CD4-positive, alpha-beta T cell treated with Interferon alpha-2 for 1 hour (primary cell): Measurements from ENCODE around the gene LAPTM5.
"Not testable (repeated sequence)": the region's sequence is repeated elsewhere in the genome, so short reads cannot be mapped to it uniquely, and the experiment has no call there.

Experiments
- DNase-seq, 2 donors: peaks; one replicate each; pipeline ENCODE4 v3.0.0-alpha.2; 2020 to 2022

Gene LAPTM5

DNA sequence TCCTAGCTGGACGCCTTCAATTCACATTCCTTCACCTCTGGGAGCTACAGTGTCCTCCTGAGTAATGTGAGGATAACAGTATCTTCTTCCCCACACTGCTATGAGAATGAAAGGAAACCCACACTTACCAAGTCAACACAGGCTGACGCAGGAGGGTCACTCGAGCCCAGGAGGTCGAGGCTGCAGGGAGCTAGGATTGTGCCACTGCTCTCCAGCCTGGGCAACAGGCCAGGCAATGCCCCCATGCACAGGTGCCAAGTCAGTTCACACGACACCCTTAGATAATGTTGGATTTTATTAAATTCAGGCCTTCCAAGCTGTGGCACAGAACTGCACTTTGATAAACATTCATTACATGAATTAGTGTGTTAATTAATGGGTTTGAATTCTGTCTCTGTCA is 66.1 kb downstream of the LAPTM5 start:
- no peak for DNase-seq

DNA sequence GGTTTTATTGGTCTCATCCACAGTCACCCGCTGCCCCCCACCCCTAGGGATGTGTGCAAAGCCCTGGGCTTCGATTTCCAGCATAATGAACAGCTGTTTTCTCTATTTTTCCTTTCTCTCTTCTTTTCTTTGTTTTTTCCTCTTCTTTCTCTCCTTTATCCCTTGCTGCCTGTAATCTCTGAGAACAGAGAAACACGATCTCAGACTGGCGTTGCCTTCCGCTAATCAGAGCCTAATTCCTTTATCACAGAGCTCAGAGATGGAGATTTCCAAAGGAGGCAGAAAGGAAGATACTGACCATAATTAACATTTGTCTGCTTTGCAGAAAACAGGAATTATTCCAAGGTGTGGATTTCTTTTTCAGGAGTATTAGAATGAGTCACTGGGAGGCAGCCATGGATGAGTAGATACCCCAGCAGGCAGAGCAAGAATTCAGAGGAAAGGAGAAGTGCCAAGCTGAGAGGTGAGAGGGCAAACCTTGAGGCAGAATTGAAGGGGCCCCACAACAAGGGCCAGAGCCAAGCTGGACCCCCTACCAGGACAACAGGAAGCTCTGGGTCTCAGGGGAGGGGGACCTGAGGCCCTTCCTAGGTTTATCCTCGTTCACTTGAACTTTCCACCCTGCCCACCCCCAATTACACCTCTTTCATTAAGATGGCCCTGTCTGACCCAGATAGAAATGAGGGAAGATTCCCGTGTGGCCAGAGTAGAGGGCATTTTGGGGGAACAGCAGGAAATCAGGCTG is 67.5 kb downstream of the LAPTM5 start:
- DNase-seq = no peak

GRCh38 chr1:30688920-30689794 is 68.4 kb downstream of the LAPTM5 start:
- no peak for DNase-seq

DNA sequence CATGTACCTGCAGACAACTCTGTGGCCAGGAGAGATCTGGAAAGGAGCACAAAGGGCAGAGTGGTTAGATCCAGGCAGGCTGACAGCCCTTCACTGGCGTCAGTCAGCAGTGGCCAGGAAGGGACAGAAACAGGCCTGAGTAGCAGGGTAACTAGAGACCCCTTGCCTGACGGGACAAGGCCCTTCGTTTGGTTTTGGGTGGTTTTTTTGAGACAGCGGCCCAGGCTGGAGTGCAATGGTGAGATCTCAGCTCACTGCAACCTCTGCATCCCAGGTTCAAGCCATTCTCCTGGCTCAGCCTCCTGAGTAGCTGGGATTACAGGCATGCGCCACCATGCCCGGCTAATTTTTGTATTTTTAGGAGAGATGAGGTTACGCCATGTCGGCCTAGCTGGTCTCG is 69.1 kb downstream of the LAPTM5 start:
- not testable (repeated sequence) for DNase-seq

- DNase-seq = no peak
These were observed 69.7 kb downstream of the LAPTM5 start for GRCh38 chr1:30687886-30688285.

GRCh38 chr1:30686236-30686935 is 71.2 kb downstream of the LAPTM5 start:
- no peak for DNase-seq

- no peak for DNase-seq
These were observed 71.8 kb downstream of the LAPTM5 start for GRCh38 chr1:30685796-30686165.

DNA sequence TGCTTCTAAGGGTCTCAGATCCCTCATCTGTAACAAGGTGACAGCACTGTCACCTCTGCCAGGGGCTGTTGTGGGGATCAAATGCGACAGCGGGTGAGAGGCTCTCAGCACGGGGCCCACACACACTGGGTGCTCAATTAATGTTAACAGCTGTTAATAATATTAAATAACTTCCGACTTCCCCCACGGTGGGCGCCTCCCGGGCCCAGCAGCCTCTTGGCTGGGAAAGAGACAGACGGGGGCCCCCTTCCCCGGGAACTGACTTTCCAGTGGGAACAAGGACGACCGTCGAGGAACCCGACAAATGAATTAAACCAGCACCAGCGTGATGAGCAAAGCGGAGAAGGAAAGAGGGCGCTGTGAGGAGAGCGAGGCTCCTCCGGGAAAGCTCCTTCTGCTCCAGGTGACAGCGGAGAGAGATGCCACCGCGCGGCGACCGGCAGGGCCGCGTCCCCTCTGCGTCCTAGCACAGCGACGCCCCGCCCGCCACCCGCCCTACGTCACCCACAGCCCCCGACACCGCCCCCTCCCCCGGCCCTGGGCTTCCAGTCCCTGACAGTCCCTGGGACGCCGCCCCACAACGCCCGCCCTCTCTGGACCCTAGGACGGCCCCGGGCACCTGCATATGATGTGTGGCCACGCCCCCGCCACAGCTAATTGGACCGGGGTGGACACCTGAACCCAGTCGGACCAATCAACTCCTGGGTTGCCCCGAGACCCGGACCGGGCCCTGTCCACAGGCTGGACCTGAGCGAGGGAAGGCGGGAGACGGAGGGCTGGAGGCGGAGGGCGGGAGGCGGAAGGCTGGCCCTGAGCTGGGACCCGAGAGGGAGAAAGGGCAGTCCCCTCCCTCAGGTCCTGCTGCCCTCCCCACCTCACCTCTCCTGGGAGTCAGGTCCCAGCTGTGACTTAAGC is 72.4 kb downstream of the LAPTM5 start:
- peak in 1 of 2 donors; percentile 23 for DNase-seq

DNA sequence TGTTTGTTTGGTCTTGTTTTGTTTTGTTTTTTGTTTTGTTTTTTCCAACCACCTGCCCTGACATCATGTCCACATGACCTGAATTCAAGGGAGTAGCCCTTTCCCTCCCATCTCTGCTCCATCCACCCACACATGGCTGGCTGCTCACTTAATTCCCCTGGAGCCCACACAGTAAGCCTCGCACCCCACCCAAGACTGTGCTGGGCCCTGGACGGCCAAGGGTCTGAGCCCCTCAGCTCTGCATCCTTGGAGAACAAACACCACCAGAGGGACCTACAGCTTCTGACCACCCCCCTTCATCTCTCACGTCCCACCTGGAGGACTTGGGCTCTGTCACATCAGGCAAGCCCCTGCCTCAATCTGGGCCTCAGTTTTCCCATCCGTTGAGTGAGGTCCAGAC is 73.3 kb downstream of the LAPTM5 start:
- DNase-seq = no peak

DNA sequence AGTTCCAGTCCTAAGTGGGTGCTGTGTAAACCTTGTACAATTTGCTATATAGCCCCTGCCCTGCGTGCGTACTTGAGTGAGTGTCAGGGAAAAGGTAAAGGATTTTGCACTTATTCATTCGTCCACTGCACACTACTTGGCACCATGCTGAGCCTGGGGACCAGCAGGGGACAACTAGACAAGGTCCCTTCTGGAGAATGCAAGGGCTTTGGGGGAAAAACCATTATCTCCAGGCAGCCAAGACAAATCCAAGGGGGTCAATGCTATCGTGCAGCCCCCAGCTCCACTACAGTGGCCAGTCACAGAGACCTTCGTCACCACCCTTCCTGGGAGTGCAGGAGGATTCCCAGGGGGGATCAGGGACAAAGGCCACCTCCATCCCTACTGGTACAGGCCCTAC is 73.9 kb downstream of the LAPTM5 start:
- no peak for DNase-seq
